HL-60 (cell line): Measurements from ENCODE around the gene CDC42BPA.
"Not testable (repeated sequence)": the region's sequence is repeated elsewhere in the genome, so short reads cannot be mapped to it uniquely, and the experiment has no call there.

Source experiments
- DNase-seq, 2 experiments: peaks; one replicate each; pipeline ENCODE4 v3.0.0-alpha.2; 2010 to 2020; ENCODE audit warnings: low read depth in 1 of 2, low spot score in 1 of 2
- H3K27ac ChIP-seq: fragments of 250-450 bp; sonication (Bioruptor Pico); replicated peaks from 2 replicates; pipeline ENCODE4 v1.5.1; 2020; ENCODE audit warnings: mild to moderate bottlenecking, moderate library complexity
- H3K27me3 ChIP-seq: fragments of 250-450 bp; sonication (Bioruptor Pico); 2 replicates; pipeline ENCODE4 v1.5.1; 2021; ENCODE audit warnings: mild to moderate bottlenecking, moderate library complexity; ENCODE audit not compliant: insufficient read depth, poor library complexity, severe bottlenecking
- H3K4me3 ChIP-seq: replicated peaks from 2 replicates; pipeline ENCODE4 v1.5.1; 2011; ENCODE audit warnings: mild to moderate bottlenecking, control low read depth, low read length; ENCODE audit not compliant: insufficient read depth
- CTCF ChIP-seq: IDR thresholded peaks from one replicate; pipeline ENCODE4 v1.5.1; 2011; ENCODE audit warnings: low read length, control low read depth, inconsistent platforms; ENCODE audit not compliant: insufficient read depth
- GABPA ChIP-seq: IDR thresholded peaks from 2 replicates; pipeline ENCODE4 v1.6.1; 2012; ENCODE audit warnings: low read depth
- POLR2AphosphoS5 ChIP-seq: IDR thresholded peaks from 2 replicates; pipeline ENCODE4 v1.6.1; 2012; ENCODE audit warnings: low read depth
- REST ChIP-seq: IDR thresholded peaks from 2 replicates; pipeline ENCODE4 v1.6.1; 2012; ENCODE audit warnings: low read depth; ENCODE audit not compliant: insufficient replicate concordance
- SPI1 ChIP-seq: IDR thresholded peaks from 2 replicates; pipeline ENCODE4 v1.6.1; 2012; ENCODE audit warnings: low read depth, mild to moderate bottlenecking, borderline replicate concordance

CDC42BPA gene

GRCh38 chr1:227112538-227112937, 205.8 kb downstream of the CDC42BPA start:
- Histone ChIP-seq H3K27me3 (no peaks in the 10 kb centered on the region), H3K4me3 (no peak overlapping the region), H3K27ac (no peak overlapping the region)
- no peak for TF ChIP-seq CTCF
- TF ChIP-seq SPI1 = no peak
- TF ChIP-seq GABPA = no peak
- TF ChIP-seq POLR2AphosphoS5 = no peak
- no peak for TF ChIP-seq REST
- no peak for DNase-seq

- TF ChIP-seq GABPA = no peak
- TF ChIP-seq SPI1 = no peak
- TF ChIP-seq POLR2AphosphoS5 = no peak
- TF ChIP-seq CTCF = no peak
- no peak for TF ChIP-seq REST
- no peak for DNase-seq
- Histone ChIP-seq H3K27me3 (no peaks in the 10 kb centered on the region), H3K4me3 (no peak overlapping the region), H3K27ac (no peak overlapping the region)
These were observed 206.5 kb downstream of the CDC42BPA start for GRCh38 chr1:227111782-227112181.

GRCh38 chr1:227105291-227105690, 213.0 kb downstream of the CDC42BPA start:
- not testable (repeated sequence) for H3K27me3 ChIP-seq, H3K4me3 ChIP-seq, H3K27ac ChIP-seq, DNase-seq

- no peak for DNase-seq
- H3K4me3 ChIP-seq = no peak overlapping the region
- no peak for TF ChIP-seq POLR2AphosphoS5
- TF ChIP-seq REST = no peak
- TF ChIP-seq GABPA = no peak
- no peak for TF ChIP-seq CTCF
- no peak for TF ChIP-seq SPI1
- H3K27ac ChIP-seq = no peak overlapping the region
- peaks cover 4% of the 10 kb centered on the region for H3K27me3 ChIP-seq
These were observed 216.2 kb downstream of the CDC42BPA start for GRCh38 chr1:227102056-227102455.
